ENCODE measurements around the gene VPS11.

- no peak for TF ChIP-seq POLR2A (IDR thresholded peaks at IDR 0.05)
- no peak for TF ChIP-seq CTCF (IDR thresholded peaks at IDR 0.05)
Observed at GRCh38 chr11:119089319-119089718, 21.7 kb downstream of the VPS11 start.
